ENCODE data around the gene APEH.

The APEH gene

GRCh38 chr3:49673715-49674496 is at the start of gene APEH:
Gene APEH (plus strand): TSS chr3:49674351. CDS start chr3:49674402, 51 bp downstream.
- DNase-seq: peak; percentile 97

- no peak for DNase-seq
Measured at GRCh38 chr3:49625071-49625470, 49.1 kb upstream of the APEH start.

- no peak for DNase-seq
Measured at GRCh38 chr3:49626101-49626581, 48.0 kb upstream of the APEH start.

- no peak for DNase-seq
Measured at GRCh38 chr3:49626796-49627195, 47.4 kb upstream of the APEH start.

GRCh38 chr3:49627634-49628033 is 46.5 kb upstream of the APEH start:
- DNase-seq: no peak

- DNase-seq: no peak
Measured at GRCh38 chr3:49628249-49628648, 45.9 kb upstream of the APEH start.

GRCh38 chr3:49629451-49629850 is 44.7 kb upstream of the APEH start:
- no peak for DNase-seq

GRCh38 chr3:49629866-49630265 is 44.3 kb upstream of the APEH start:
- DNase-seq: no peak

- DNase-seq: no peak
Measured at GRCh38 chr3:49630784-49631183, 43.4 kb upstream of the APEH start.

GRCh38 chr3:49634736-49635135 is 39.4 kb upstream of the APEH start:
- no peak for DNase-seq

GRCh38 chr3:49636883-49637609 is 37.1 kb upstream of the APEH start:
- DNase-seq: no peak

- no peak for DNase-seq
Measured at GRCh38 chr3:49638445-49638844, 35.7 kb upstream of the APEH start.

GRCh38 chr3:49639551-49639950 is 34.6 kb upstream of the APEH start:
- DNase-seq: no peak

GRCh38 chr3:49641292-49641691 is 32.9 kb upstream of the APEH start:
- no peak for DNase-seq

- DNase-seq: no peak
Measured at GRCh38 chr3:49641921-49642707, 32.0 kb upstream of the APEH start.

GRCh38 chr3:49642708-49643145 is 31.4 kb upstream of the APEH start:
- DNase-seq: no peak

GRCh38 chr3:49644684-49645083 is 29.5 kb upstream of the APEH start:
- DNase-seq: no peak

GRCh38 chr3:49646236-49646635 is 27.9 kb upstream of the APEH start:
- DNase-seq: no peak

- DNase-seq: no peak
Measured at GRCh38 chr3:49647741-49648140, 26.4 kb upstream of the APEH start.

GRCh38 chr3:49648354-49649019 is 25.7 kb upstream of the APEH start:
- no peak for DNase-seq

GRCh38 chr3:49649576-49649975 is 24.6 kb upstream of the APEH start:
- DNase-seq: no peak

- DNase-seq: no peak
Measured at GRCh38 chr3:49650177-49650576, 24.0 kb upstream of the APEH start.

- DNase-seq: no peak
Measured at GRCh38 chr3:49650637-49651036, 23.5 kb upstream of the APEH start.

Measured in CD4-positive, alpha-beta T cell treated with Interferon gamma for 1 hour (primary cell).